WI38 (cell line): ENCODE measurements around the gene C11orf52.
"Not testable (repeated sequence)": the region's sequence is repeated elsewhere in the genome, so short reads cannot be mapped to it uniquely, and the experiment has no call there.

ENCODE experiments used
- H3K4me3 ChIP-seq: 2 replicates; pipeline ENCODE4 v1.5.1; 2011; ENCODE audit warnings: low read depth, mild to moderate bottlenecking, control low read depth, low read length
- CTCF ChIP-seq: IDR thresholded peaks from 2 replicates; pipeline ENCODE4 v1.5.1; 2012; ENCODE audit warnings: low read depth, mild to moderate bottlenecking, control low read depth, low read length

C11orf52 gene

DNA sequence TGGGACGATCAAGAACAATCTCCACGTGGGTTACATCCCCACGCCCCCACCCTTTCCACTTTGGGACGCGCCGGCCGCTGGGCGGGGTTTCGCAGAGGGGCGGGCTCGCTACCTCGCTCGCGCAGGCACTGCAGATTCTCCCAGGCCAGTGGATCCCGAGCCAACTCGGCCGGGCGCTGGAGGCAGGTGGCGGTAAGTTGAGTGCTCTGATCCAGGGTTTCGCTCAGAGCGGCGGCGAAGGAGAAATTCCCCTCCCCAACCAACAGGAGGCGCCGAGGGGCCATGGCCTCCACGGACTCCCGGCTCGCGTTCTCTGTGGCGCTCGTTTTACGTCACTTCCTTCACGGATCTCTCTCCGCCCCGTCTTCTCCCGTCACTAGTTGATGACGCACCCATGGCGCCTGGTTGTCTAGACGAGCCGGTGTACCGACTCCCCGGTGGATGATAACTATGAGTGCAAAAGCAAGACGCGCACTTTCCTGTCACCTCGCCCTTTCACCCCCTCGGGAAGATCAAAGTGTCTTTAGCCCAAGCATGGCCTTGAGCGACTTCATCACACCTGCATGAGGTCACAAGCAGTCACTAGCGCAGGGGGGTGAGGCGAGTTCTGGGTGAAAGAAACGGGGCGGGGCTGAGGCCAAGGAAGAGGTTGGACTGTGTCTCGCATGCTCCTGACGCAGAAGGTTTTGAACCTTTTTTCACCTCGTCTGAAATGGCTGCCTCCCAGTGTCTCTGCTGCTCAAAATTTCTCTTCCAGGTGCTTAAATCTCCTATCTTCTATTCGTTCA is 39.7 kb upstream of the C11orf52 start, which contains the start of the genes CFAP68 and FDXACB1:
Gene CFAP68, plus strand, starts transcription at position 693 of the 788 bp plus-strand sequence. Its CDS starts 20 bp downstream, at position 713.
Gene FDXACB1, minus strand, starts transcription at position 317 of the 788 bp plus-strand sequence. Its CDS starts 33 bp downstream, at position 284.
- peak; percentile 98 for TF ChIP-seq CTCF
- peak within 1 kb of the TSS; percentile 80 for H3K4me3 ChIP-seq

DNA sequence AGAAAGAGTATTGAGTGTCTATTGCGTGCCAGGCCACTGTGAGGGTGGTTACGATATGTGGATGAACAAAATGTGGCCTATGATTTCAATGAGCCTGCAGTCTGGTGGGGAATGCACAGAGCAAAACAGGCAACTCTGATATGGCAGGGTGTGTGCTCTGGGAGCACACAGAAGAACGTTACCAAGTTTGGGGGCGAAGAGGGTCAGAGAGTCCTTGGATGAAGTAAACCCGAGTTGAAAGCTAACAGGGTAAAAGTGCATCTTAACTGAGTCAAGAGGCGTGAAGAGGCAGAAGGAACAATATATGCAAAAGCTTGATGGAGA is 39.1 kb upstream of the C11orf52 start:
- peak overlapping the region; percentile 80 for H3K4me3 ChIP-seq
- TF ChIP-seq CTCF = no peak

DNA sequence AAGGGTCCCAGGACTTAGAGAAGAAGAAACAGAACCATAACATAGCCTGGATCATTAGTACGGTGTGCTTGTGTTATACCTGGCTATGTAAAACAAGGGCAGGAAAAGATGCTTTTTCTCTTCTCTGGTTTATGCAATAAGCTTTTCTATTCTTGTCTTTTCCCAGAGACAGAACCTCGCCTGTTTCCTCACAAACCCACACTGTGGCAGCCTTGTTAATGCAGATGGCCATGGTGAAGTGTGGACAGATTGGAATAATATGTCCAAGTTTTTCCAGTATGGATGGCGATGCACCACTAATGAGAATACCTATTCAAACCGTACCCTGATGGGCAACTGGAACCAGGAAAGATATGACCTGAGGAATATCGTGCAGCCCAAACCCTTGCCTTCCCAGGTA is 36.5 kb upstream of the C11orf52 start:
- no peak overlapping the region for H3K4me3 ChIP-seq
- no peak for TF ChIP-seq CTCF

GRCh38 chr11:111885053-111885452 is 33.7 kb upstream of the C11orf52 start:
- not testable (repeated sequence) for H3K4me3 ChIP-seq

GRCh38 chr11:111886032-111886431 is 32.7 kb upstream of the C11orf52 start:
- no peak for TF ChIP-seq CTCF
- no peak overlapping the region for H3K4me3 ChIP-seq

DNA sequence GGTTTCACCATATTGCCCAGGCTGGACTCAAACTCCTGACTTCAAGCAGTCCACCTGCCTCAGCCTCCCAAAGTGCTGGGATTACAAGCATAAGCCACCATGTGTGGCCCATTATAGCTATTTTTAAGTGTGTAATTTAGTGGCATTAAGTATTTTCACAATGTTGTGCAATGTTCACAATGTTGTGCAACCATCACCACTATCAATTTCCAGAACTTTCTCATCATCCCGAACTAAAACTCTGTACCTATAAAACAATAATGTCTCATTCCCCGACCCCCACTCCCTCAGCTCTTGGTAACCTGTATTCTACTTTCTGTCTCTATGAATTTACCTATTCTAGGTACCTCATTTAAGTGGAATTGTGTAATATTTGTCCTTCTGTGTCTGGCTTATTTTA is 31.9 kb upstream of the C11orf52 start:
- TF ChIP-seq CTCF = no peak
- no peak overlapping the region for H3K4me3 ChIP-seq

DNA sequence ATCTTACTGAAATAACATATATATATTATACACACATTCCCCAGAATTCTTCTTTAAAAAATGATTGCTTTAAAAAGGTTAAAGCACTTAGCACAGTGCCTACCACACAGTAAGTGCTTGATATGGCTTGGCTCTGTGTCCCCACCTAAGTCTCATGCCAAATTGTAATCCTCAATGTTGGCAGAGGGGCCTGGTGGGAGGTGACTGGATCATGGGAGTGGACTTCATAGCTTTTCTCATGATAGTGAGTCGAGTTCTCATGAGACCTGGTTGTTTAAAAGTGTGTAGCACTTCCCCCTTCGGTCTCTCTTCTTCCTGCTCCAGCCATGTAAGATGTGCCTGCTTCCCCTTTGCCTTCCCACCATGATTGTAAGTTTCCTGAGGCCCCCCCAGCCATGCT is 13.3 kb upstream of the C11orf52 start:
- no peak for TF ChIP-seq CTCF
- H3K4me3 ChIP-seq = no peak overlapping the region

GRCh38 chr11:111906680-111907079 is 12.0 kb upstream of the C11orf52 start:
- no peak overlapping the region for H3K4me3 ChIP-seq
- no peak for TF ChIP-seq CTCF
